ENCODE data around the gene MPIG6B.

The MPIG6B gene

GRCh38 chr6:31691078-31691463 lies 32.1 kb upstream of the MPIG6B start:
- no peak for DNase-seq (ENCODE audit: low read depth)
- no peak for TF ChIP-seq CTCF (IDR thresholded peaks at IDR 0.05; ENCODE audit: control insufficient read depth, insufficient read depth, low read depth, low read length, missing control alignments)
- no peak overlapping the region for H3K4me3 ChIP-seq (ENCODE audit: control insufficient read depth, low read depth, low read length)

- H3K4me3 ChIP-seq (ENCODE audit: control insufficient read depth, low read depth, low read length): no peak overlapping the region
- DNase-seq (ENCODE audit: low read depth): no peak
- no peak for TF ChIP-seq CTCF (IDR thresholded peaks at IDR 0.05; ENCODE audit: control insufficient read depth, insufficient read depth, low read depth, low read length, missing control alignments)
Observed at GRCh38 chr6:31691564-31692108, 31.5 kb upstream of the MPIG6B start.

GRCh38 chr6:31692353-31692752 lies 30.8 kb upstream of the MPIG6B start:
- no peak for TF ChIP-seq CTCF (IDR thresholded peaks at IDR 0.05; ENCODE audit: control insufficient read depth, insufficient read depth, low read depth, low read length, missing control alignments)
- no peak for DNase-seq (ENCODE audit: low read depth)
- H3K4me3 ChIP-seq (ENCODE audit: control insufficient read depth, low read depth, low read length): no peak overlapping the region

- no peak overlapping the region for H3K4me3 ChIP-seq (ENCODE audit: control insufficient read depth, low read depth, low read length)
- DNase-seq (ENCODE audit: low read depth): no peak
- no peak for TF ChIP-seq CTCF (IDR thresholded peaks at IDR 0.05; ENCODE audit: control insufficient read depth, insufficient read depth, low read depth, low read length, missing control alignments)
Observed at GRCh38 chr6:31692886-31693285, 30.3 kb upstream of the MPIG6B start.

GRCh38 chr6:31693535-31693934 lies 29.6 kb upstream of the MPIG6B start:
- H3K4me3 ChIP-seq (ENCODE audit: control insufficient read depth, low read depth, low read length): no peak overlapping the region
- DNase-seq (ENCODE audit: low read depth): no peak
- TF ChIP-seq CTCF (IDR thresholded peaks at IDR 0.05; ENCODE audit: control insufficient read depth, insufficient read depth, low read depth, low read length, missing control alignments): no peak

GRCh38 chr6:31697555-31697954 lies 25.6 kb upstream of the MPIG6B start:
- DNase-seq (ENCODE audit: low read depth): no peak
- H3K4me3 ChIP-seq (ENCODE audit: control insufficient read depth, low read depth, low read length): no peak overlapping the region
- TF ChIP-seq CTCF (IDR thresholded peaks at IDR 0.05; ENCODE audit: control insufficient read depth, insufficient read depth, low read depth, low read length, missing control alignments): no peak
